Measurements from ENCODE around the gene CPED1.

- no peak for TF ChIP-seq POLR2A (IDR thresholded peaks at IDR 0.05)
- no peak for TF ChIP-seq CTCF (IDR thresholded peaks at IDR 0.05)
- no peak for TF ChIP-seq EP300 (IDR thresholded peaks at IDR 0.05)
These were observed 115.1 kb downstream of the CPED1 start for GRCh38 chr7:121103579-121103978.

All from tibial nerve (tissue), 4 donors.